HEK293T (cell line): ENCODE measurements around the gene TLK1.

Experiments used
- BHLHE40 ChIP-seq: fragments of 450-650 bp; IDR thresholded peaks from 2 replicates; pipeline ENCODE4 v1.6.1; 2016; ENCODE audit warnings: mild to moderate bottlenecking, moderate library complexity, borderline replicate concordance
- CTBP1 ChIP-seq: fragments of 450-650 bp; IDR thresholded peaks from 2 replicates; pipeline ENCODE4 v1.6.1; 2016; ENCODE audit warnings: borderline replicate concordance
- FOXA1 ChIP-seq: fragments of 450-650 bp; IDR thresholded peaks from 2 replicates; pipeline ENCODE4 v1.6.1; 2016; ENCODE audit warnings: mild to moderate bottlenecking
- L3MBTL2 ChIP-seq: fragments of 450-650 bp; conservative IDR thresholded peaks from 2 replicates; pipeline ENCODE4 v1.6.1; 2016; ENCODE audit warnings: mild to moderate bottlenecking
- LEF1 ChIP-seq: fragments of 450-650 bp; IDR thresholded peaks from 2 replicates; pipeline ENCODE4 v1.6.1; 2017; ENCODE audit warnings: mild to moderate bottlenecking, borderline replicate concordance
- NFRKB ChIP-seq: fragments of 450-650 bp; IDR thresholded peaks from 2 replicates; pipeline ENCODE4 v1.6.1; 2016; ENCODE audit warnings: mild to moderate bottlenecking, moderate library complexity
- SP1 ChIP-seq: fragments of 450-650 bp; IDR thresholded peaks from 2 replicates; pipeline ENCODE4 v1.6.1; 2017
- SUZ12 ChIP-seq: fragments of 450-650 bp; IDR thresholded peaks from 2 replicates; pipeline ENCODE4 v1.6.1; 2016; ENCODE audit warnings: mild to moderate bottlenecking
- TARDBP ChIP-seq: fragments of 450-650 bp; IDR thresholded peaks from 2 replicates; pipeline ENCODE4 v1.6.1; 2016
- ZNF384 ChIP-seq: fragments of 450-650 bp; IDR thresholded peaks from 2 replicates; pipeline ENCODE4 v1.6.1; 2016

DNA sequence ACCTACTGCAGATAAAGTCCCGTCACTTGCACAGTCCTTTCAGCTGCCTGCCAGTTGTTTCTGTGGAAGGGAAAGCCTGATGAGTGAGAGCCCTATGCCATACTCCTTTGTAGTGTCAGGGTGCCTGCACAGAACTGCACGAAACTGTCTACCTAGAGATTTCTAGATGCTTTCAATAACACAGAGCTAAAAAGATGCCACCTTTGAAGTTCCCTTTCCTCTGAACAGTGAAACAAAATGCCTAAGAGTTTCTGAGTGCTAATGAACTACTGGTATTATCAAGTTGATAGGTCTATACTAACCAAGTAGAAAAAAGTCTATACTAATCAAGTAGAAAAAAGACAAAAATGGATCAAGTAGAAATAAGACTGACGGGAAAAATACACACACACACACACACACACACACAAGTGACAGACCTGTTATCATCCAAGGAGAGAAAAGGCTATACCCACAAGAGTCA lies 79.0 kb downstream of the TLK1 start:
- TF ChIP-seq SP1 (no peak), LEF1 (no peak), ZNF384 (no peak), BHLHE40 (no peak), CTBP1 (no peak), TARDBP (no peak), L3MBTL2 (no peak), FOXA1 (no peak), SUZ12 (no peak), NFRKB (no peak)
